H1 (cell line): ENCODE results near the gene ENDOU. TPM values are rescaled to one million over a fixed set of nuclear protein-coding genes. Genes with fewer than 3 reads are reported as not detected.

Experiments
- RBBP5 ChIP-seq: IDR thresholded peaks from 2 replicates; pipeline ENCODE4 v1.7.1; 2012; ENCODE audit warnings: low read depth, mild to moderate bottlenecking, inconsistent platforms, low read length, moderate library complexity, borderline replicate concordance
- polyA plus RNA-seq, 7 experiments: library from polyadenylated mRNA; depleted of rRNA in 3 of 7; stranded (reverse) in 5 of 7; unstranded in 2 of 7; fragments of >200 nt in 5 of 7; fragments of 200-250 nt in 2 of 7; gene quantifications; 1 replicate in 5 of 7; 2 replicates in 1 of 7; 4 replicates in 1 of 7; pipeline versions ENCODE4 v1.2.1 to v1.2.3, GENCODE V29; 2011 to 2013; ENCODE audit warnings: missing spikeins in 2 of 7, mixed read lengths in 2 of 7
- total RNA-seq: library from RNA; stranded (reverse); fragmentation: NEBNext Ultra II Directional; extraction: Animal tissue kit (Norgen Biotek cat#: 25700); gene quantifications from 2 replicates; pipeline ENCODE4 v1.2.1, GENCODE V29; 2021
- TF ChIP-seq, protein P1 (sequence below): fragments of 300-600 bp; sonication (generic); IDR thresholded peaks from 2 replicates; pipeline ENCODE4 v1.7.1; 2012; ENCODE audit warnings: low read length, moderate library complexity, mild to moderate bottlenecking, inconsistent platforms; ENCODE audit not compliant: insufficient replicate concordance

The ENDOU gene
- total and polyA plus RNA-seq, 2 of the 8 experiments (the other 6 are each of a cell fraction or from before 2014, with no cell fraction given), result not detected

GRCh38 chr12:47725091-47725772, at the start of gene ENDOU (continued):
- TF ChIP-seq, protein P1, sequence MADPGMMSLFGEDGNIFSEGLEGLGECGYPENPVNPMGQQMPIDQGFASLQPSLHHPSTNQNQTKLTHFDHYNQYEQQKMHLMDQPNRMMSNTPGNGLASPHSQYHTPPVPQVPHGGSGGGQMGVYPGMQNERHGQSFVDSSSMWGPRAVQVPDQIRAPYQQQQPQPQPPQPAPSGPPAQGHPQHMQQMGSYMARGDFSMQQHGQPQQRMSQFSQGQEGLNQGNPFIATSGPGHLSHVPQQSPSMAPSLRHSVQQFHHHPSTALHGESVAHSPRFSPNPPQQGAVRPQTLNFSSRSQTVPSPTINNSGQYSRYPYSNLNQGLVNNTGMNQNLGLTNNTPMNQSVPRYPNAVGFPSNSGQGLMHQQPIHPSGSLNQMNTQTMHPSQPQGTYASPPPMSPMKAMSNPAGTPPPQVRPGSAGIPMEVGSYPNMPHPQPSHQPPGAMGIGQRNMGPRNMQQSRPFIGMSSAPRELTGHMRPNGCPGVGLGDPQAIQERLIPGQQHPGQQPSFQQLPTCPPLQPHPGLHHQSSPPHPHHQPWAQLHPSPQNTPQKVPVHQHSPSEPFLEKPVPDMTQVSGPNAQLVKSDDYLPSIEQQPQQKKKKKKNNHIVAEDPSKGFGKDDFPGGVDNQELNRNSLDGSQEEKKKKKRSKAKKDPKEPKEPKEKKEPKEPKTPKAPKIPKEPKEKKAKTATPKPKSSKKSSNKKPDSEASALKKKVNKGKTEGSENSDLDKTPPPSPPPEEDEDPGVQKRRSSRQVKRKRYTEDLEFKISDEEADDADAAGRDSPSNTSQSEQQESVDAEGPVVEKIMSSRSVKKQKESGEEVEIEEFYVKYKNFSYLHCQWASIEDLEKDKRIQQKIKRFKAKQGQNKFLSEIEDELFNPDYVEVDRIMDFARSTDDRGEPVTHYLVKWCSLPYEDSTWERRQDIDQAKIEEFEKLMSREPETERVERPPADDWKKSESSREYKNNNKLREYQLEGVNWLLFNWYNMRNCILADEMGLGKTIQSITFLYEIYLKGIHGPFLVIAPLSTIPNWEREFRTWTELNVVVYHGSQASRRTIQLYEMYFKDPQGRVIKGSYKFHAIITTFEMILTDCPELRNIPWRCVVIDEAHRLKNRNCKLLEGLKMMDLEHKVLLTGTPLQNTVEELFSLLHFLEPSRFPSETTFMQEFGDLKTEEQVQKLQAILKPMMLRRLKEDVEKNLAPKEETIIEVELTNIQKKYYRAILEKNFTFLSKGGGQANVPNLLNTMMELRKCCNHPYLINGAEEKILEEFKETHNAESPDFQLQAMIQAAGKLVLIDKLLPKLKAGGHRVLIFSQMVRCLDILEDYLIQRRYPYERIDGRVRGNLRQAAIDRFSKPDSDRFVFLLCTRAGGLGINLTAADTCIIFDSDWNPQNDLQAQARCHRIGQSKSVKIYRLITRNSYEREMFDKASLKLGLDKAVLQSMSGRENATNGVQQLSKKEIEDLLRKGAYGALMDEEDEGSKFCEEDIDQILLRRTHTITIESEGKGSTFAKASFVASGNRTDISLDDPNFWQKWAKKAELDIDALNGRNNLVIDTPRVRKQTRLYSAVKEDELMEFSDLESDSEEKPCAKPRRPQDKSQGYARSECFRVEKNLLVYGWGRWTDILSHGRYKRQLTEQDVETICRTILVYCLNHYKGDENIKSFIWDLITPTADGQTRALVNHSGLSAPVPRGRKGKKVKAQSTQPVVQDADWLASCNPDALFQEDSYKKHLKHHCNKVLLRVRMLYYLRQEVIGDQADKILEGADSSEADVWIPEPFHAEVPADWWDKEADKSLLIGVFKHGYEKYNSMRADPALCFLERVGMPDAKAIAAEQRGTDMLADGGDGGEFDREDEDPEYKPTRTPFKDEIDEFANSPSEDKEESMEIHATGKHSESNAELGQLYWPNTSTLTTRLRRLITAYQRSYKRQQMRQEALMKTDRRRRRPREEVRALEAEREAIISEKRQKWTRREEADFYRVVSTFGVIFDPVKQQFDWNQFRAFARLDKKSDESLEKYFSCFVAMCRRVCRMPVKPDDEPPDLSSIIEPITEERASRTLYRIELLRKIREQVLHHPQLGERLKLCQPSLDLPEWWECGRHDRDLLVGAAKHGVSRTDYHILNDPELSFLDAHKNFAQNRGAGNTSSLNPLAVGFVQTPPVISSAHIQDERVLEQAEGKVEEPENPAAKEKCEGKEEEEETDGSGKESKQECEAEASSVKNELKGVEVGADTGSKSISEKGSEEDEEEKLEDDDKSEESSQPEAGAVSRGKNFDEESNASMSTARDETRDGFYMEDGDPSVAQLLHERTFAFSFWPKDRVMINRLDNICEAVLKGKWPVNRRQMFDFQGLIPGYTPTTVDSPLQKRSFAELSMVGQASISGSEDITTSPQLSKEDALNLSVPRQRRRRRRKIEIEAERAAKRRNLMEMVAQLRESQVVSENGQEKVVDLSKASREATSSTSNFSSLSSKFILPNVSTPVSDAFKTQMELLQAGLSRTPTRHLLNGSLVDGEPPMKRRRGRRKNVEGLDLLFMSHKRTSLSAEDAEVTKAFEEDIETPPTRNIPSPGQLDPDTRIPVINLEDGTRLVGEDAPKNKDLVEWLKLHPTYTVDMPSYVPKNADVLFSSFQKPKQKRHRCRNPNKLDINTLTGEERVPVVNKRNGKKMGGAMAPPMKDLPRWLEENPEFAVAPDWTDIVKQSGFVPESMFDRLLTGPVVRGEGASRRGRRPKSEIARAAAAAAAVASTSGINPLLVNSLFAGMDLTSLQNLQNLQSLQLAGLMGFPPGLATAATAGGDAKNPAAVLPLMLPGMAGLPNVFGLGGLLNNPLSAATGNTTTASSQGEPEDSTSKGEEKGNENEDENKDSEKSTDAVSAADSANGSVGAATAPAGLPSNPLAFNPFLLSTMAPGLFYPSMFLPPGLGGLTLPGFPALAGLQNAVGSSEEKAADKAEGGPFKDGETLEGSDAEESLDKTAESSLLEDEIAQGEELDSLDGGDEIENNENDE, result no peak
- no peak for TF ChIP-seq RBBP5
